ENCODE data around the gene DLST. TPM values are rescaled to one million over a fixed set of nuclear protein-coding genes. Genes with fewer than 3 reads are reported as not detected.
A peak's percentile ranks its signal among the peaks of the same experiment; 100 is the strongest.

The DLST gene
- total and polyA plus RNA-seq, 11 donors: 75.7 to 251 (median 190) TPM

DNA sequence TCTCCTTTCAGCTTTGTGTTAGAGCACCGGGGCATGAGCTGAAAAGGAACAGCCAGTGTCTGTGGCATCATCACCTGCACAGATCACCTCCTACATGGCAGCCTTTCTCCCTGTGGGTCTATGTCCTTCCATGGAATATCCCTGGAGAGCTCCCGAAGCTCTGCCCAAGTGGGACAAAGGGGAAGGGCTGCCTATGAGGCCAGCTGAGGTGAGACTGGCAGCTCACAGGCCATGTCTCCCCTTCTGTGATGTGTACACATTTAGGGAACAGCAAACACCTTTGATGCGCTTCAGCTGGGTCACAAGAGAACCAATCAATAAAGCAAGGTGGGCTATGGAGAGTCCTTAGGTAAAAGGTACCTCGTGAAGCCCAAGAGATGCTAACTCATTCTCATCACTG is 9.9 kb upstream of the DLST start:
- Histone ChIP-seq H3K4me1 (peaks cover 0 to 24% (median 0%) of the 10 kb centered on the region in 12 donors), H3K4me3 (no peak overlapping the region), H3K9me3 (no peaks in the 10 kb centered on the region), H3K27ac (no peak overlapping the region), H3K36me3 (no peaks in the 10 kb centered on the region), H3K27me3 (no peaks in the 10 kb centered on the region)
- intact Hi-C loops (cut with DNase I): no loop called here
- 84 to 89% (median 86%) methylated on average over 4 of the region's 4 CpGs for WGBS, 4 donors
- no peak for DNase-seq
- TF ChIP-seq, protein P1, sequence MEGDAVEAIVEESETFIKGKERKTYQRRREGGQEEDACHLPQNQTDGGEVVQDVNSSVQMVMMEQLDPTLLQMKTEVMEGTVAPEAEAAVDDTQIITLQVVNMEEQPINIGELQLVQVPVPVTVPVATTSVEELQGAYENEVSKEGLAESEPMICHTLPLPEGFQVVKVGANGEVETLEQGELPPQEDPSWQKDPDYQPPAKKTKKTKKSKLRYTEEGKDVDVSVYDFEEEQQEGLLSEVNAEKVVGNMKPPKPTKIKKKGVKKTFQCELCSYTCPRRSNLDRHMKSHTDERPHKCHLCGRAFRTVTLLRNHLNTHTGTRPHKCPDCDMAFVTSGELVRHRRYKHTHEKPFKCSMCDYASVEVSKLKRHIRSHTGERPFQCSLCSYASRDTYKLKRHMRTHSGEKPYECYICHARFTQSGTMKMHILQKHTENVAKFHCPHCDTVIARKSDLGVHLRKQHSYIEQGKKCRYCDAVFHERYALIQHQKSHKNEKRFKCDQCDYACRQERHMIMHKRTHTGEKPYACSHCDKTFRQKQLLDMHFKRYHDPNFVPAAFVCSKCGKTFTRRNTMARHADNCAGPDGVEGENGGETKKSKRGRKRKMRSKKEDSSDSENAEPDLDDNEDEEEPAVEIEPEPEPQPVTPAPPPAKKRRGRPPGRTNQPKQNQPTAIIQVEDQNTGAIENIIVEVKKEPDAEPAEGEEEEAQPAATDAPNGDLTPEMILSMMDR (IDR thresholded peaks at IDR 0.05): no peak
- no peak for TF ChIP-seq POLR2A (IDR thresholded peaks at IDR 0.05)
- ATAC-seq: no peak

GRCh38 chr14:74875204-74875603 is 6.5 kb upstream of the DLST start:
- Histone ChIP-seq H3K9me3 (no peaks in the 10 kb centered on the region), H3K4me1 (peaks cover 0 to 13% (median 0%) of the 10 kb centered on the region in 12 donors), H3K27me3 (no peaks in the 10 kb centered on the region), H3K36me3 (no peaks in the 10 kb centered on the region), H3K4me3 (no peak overlapping the region), H3K27ac (no peak overlapping the region)
- no peak for ATAC-seq
- no peak for DNase-seq
- intact Hi-C loops (cut with DNase I): no loop called here
- TF ChIP-seq, protein P1 (IDR thresholded peaks at IDR 0.05): no peak
- TF ChIP-seq POLR2A (IDR thresholded peaks at IDR 0.05): no peak
- WGBS, 4 donors: 94 to 97% (median 96%) methylated on average over 5 of the region's 5 CpGs

GRCh38 chr14:74875941-74876913 is 5.5 kb upstream of the DLST start, which contains the start of gene PROX2:
PROX2 (minus strand) TSS chr14:74876145; CDS start chr14:74863834, 12,311 bp downstream.
- WGBS, 4 donors: 49 to 62% (median 53%) methylated on average over 12 to 13 of the region's 13 CpGs
- peak in 1 of 5 donors; percentile 58 for DNase-seq
- ATAC-seq: peak in 1 of 4 donors; percentile 23
- Histone ChIP-seq H3K4me3 (no peak within 1 kb of the TSS), H3K4me1 (peaks cover 0 to 18% (median 5%) of the 10 kb centered on the region in 12 donors), H3K36me3 (no peaks in the 10 kb centered on the region), H3K27ac (no peak within 1 kb of the TSS), H3K27me3 (no peaks in the 10 kb centered on the region), H3K9me3 (no peaks in the 10 kb centered on the region)
- intact Hi-C loops (cut with DNase I): no loop called here
- TF ChIP-seq, protein P1 (IDR thresholded peaks at IDR 0.05): no peak
- no peak for TF ChIP-seq POLR2A (IDR thresholded peaks at IDR 0.05)

DNA sequence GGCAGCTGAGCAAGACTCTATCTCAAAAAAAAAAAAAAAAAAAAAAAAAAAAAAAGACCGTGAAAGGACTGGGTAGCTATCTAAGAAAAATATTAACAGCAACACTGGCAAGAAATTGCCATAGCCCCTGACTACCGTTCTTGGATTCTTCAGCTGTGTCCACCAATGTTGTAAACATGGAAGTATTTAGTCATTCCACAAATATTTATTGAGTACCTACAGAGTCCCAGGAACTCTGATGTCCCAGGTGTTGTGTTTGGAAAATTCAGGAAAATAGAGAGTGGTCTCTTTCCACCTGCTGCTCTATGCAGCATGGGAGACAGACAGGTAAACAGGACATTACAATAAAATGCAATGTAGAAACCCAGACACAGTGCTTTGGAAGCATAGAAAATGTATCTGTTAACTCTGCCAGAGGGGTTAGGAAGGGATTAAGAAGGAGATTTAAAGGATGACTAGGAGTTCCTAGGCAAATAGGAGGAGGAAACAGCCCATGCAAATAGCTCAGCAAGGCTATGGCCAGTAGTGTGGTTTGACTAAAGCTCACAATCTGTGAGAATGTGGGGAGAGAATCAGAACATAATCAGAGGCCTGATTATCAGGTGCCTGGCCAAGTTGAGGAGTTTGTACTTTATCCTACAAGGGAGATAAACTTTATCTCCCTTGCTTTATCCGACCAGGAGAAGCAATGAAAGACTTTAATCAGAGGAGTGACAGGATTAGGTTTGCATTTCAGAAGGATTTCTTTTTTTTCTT is 2.1 kb upstream of the DLST start:
- DNase-seq: no peak
- no peak overlapping the region for H3K27ac ChIP-seq
- 74 to 80% (median 76%) methylated on average over 3 of the region's 3 CpGs for WGBS, 4 donors

More for the DNA sequence above, 2.1 kb upstream of the DLST start:
- TF ChIP-seq, protein P1 (IDR thresholded peaks at IDR 0.05): no peak
- TF ChIP-seq POLR2A (IDR thresholded peaks at IDR 0.05): no peak
- ATAC-seq: no peak
- H3K36me3 ChIP-seq: peaks cover 0 to 9% (median 0%) of the 10 kb centered on the region in 9 donors
- H3K4me1 ChIP-seq: peaks cover 6 to 42% (median 24%) of the 10 kb centered on the region in 12 donors
- no peaks in the 10 kb centered on the region for H3K9me3 ChIP-seq
- intact Hi-C loops (cut with DNase I): no loop called here
- no peaks in the 10 kb centered on the region for H3K27me3 ChIP-seq
- no peak overlapping the region for H3K4me3 ChIP-seq
